GM19395 (cell line): Measurements from ENCODE around the gene USP47.
"Not testable (repeated sequence)": the region's sequence is repeated elsewhere in the genome, so short reads cannot be mapped to it uniquely, and the experiment has no call there.

Experiments used
- ATAC-seq: cut with Tn5 transposase; IDR thresholded peaks from one replicate; pipeline ENCODE4 v1.9.1; 2021; ENCODE audit warnings: mild to moderate bottlenecking, moderate library complexity; ENCODE audit not compliant: unreplicated experiment

Gene USP47

GRCh38 chr11:11821899-11822298 is 19.9 kb upstream of the USP47 start:
- ATAC-seq, result no peak

GRCh38 chr11:11822946-11823345 is 18.8 kb upstream of the USP47 start:
- ATAC-seq, result no peak

- ATAC-seq, result no peak
Observed at GRCh38 chr11:11826260-11826659, 15.5 kb upstream of the USP47 start.

DNA sequence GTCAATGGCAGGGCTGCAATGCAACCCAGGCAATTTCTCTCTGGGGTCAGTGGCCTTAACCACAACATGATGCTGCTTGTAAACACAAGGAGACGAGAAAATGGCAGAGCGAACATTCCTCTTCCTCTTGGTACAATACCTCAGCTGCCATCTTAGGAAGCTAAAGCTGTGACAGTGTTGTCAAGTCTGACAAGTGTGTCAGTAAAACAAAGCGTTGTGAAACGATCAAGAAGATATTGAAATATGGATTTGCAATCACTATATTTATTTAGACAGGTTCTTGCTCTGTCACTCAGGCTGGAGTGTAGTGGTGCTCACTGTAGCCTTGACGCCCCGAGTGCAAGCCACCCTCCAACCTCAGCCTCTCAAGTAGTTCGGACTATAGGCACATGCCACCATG is 14.5 kb upstream of the USP47 start:
- no peak for ATAC-seq

DNA sequence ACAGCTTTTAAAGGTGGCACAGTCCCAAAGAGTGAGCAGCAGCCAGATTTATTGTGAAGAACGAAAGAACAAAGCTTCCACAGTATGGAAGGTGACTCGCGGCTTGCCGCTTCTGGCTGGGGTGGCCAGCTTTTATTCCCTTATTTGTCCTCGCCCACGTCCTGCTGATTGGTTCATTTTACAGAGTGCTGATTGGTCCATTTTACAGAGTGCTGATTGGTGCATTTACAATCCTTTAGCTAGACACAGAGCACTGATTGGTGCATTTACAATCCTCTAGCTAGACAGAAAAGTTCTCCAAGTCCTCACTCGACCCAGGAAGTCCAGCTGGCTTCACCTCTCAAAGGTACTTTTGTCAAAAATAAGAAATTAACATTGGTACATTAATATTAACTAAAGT is 10.4 kb upstream of the USP47 start:
- ATAC-seq, result not testable (repeated sequence)

DNA sequence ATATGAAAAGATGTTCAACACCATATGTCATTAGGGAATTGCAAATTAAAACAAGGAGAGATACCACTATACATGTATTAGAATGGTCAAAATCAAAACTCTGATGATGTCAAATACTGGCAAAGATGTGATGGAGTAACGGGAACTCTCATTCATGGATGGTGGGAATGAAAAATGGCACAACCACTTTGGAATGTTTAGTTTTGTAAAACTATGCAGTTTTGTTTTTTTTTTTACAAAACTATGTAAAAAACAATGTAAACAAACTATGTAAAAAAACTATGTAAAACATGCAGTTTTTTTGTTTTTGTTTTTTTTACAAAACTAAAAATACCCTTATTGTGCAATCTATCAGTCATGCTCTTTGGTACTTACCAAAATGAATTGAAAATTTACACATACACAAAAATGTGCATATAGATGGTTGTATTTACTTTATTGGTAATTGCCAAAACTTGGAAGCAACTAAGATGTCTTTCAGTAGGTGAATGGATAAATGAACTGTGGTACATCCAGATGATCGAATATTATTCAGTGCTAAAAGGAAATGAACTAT is 5.0 kb upstream of the USP47 start:
- ATAC-seq, result no peak

DNA sequence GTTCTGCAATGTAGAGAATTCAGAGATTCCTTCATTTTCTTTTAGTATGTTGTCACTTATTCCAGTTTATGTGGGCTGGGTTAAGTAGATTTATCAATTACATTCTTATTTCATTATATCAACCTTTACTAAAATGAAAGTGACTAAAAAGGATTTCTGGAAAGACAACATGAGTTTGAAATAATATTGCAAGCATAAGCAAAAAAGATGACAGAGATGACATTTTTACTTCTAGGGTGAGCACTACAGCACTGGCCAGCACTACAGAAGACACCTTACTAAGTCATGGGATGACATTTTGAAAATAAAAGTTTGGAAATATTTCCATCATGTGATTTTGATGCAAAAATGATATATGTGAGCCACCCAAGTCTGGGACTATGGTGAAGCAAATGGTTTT is 2.1 kb upstream of the USP47 start:
- ATAC-seq, result no peak

DNA sequence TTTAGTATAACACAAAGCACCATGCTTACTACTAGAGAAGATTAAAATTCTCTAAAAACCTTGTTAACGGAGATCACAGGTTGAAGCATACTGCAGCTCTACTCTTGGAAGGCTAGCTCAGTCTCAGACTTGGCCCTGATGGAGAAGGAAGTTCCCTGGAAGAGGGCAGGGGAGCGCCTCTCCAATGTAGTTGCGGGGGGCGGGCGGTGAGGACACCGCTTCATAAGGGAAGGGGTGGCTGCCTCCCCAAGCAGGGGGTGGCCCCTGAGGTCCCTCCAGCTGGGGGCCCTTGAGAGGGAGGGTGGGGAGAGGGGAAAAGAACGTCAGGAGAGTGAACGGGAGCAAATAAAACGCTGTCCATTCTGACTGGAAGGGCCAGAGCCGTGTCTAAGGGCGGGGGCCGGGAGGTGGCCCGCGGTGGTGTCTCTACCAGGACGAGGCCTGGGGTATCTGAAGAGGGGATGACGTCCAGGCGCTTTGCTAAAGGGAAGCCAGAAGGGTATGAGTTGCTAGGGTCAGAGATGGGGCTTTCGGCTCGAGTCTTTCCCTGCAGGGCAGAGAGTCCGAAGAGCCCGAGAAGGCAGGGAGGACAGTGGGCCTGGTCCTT is 553 bp upstream of the USP47 start:
- peak; percentile 43 for ATAC-seq

DNA sequence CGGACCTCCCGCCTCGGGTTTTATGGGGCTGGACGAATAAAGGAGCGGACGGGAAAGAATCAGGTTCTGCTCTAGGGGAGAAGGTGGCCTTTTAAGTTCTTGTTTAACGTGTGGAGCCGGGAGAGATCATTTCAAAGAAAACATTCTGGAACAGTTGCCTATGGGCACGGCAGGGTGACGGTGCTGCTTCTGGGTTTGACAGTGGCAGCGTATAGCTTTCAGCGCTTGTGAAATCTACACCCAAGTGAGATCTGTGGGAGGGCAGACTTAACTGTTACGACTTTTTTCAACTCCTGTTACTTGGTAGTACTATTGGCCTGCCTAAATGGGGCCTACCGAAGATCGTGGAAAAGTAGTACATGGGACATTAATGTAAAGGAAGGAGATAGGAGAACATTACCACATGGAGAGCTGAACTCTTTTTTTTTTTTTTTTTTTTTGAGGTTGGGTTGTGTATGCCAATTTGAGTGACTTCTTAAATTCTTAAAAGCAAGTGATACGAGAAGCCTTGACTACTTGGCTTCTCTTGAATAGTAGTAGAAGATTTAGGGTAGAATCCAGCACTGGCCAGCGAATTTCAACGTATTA is 743 bp downstream of the USP47 start:
- ATAC-seq, result peak; percentile 43

DNA sequence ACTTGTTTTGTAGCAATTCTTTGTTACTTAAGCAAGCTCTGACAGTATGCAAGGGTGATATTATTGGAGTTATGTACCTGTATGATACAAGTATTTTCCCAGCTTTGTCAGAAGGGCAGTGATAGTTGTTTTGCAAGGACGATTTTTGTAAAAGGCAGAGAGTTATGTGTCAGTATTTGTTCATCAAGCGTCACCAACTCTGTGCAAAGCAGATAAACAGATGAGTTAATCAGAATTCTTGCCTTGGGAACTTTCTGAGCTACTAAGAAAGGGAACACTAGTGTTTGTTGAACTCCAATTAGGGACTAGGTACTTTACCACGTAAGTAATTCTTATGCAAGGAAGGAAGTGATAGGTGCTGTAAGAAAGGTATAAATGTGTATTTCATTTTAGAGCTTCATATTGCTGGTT is 1.4 kb downstream of the USP47 start:
- ATAC-seq, result no peak

DNA sequence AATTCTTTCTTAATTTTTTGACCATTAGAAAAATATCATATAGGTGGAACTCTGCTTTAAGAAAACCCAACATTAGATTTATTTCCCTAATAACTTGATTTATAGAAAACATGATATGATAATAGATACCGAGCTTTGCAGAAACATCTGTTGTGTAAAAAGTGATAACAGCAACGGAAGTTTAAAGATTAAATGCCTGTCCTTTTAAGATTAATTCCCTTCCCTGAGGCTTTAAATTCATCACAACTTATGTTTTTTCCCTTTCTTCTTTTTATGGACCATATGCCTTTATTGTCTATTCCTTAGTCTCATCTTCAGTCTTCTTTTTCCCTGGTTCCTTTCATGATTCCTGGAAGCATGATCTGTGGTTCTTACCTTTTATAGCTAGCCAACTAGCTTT is 1.9 kb downstream of the USP47 start:
- ATAC-seq, result no peak

- no peak for ATAC-seq
Observed at GRCh38 chr11:11844272-11844671, 2.5 kb downstream of the USP47 start.

GRCh38 chr11:11845071-11845470 is 3.3 kb downstream of the USP47 start:
- no peak for ATAC-seq

GRCh38 chr11:11845551-11845950 is 3.8 kb downstream of the USP47 start:
- no peak for ATAC-seq

DNA sequence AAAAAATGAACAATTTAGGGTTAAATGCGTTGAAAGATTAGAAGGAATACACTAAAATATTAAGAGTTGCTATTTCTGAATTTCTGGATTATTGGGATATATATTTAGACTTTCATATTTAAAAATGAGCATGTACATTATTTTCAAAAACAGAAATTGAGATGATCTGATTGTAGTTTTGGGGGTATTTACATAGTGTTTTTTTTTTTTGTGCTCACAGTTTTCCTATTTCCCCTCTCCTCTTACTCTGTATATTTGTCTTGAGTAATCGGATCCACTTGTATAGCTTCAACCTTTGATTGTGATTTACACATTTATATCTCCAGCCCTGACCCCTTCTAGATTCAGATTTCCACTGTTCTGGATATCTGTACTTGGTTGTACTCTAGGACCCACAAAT is 5.3 kb downstream of the USP47 start:
- no peak for ATAC-seq

DNA sequence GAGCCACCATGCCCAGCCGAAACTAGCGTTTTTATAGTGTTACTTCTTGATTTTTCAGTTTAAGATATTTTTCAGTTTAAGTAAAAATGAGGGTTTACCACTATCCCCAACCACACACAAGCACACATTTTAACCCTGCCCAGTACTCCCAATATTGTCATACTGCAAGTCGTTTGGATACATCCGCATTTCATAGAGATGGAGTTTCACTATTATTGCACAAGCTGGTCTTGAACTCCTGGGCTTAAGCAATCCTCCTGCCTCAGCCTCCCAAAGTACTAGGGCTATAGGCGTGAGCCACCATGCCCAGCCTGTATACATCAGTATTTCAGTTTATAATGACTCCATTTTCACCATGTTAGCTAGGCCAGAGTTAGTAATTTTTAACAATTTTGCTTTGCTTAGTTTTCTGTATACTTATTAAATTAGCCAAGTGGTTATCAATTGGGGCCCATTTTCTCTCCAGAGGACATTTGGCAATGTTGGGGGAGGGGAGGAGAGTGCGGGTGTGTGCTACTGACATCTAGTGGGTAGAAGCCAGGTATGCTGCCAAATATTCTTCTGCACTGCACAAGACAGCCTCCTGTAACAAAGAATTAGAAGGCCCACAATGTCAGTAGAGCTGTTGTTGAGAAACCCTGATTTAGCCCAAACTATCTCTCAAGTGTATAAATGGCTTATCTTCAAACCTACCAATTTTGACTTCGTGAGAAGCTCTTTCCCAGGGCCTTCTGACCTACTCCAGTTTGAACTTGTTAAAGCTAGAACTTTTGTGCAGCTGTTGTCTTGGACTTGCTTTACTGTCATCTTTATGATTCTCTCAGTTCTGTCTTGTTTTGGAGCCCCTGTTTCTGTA is 7.3 kb downstream of the USP47 start:
- ATAC-seq, result peak; percentile 76

DNA sequence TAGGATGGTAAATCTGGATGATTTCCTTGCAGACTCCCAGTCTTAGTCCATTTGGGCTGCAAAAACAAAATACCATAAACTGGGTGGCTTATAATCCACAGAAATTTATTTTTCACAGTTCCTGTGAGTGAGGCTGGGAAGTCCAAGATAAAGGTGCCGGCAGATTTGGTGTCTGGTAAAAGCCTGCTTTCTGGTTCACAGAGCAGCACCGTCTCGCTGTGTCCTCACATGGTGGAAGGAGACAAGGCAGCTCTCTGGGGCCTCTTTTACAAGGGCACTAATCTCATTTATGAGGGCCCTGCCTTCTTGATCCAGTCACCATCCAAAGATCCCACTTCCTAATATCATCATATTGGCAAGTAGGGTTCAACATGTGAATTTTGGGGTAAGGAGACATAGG is 8.9 kb downstream of the USP47 start:
- no peak for ATAC-seq

GRCh38 chr11:11856638-11857037 is 14.9 kb downstream of the USP47 start:
- ATAC-seq, result no peak

GRCh38 chr11:11857769-11858168 is 16.0 kb downstream of the USP47 start:
- no peak for ATAC-seq

GRCh38 chr11:11858676-11859075 is 16.9 kb downstream of the USP47 start:
- no peak for ATAC-seq

DNA sequence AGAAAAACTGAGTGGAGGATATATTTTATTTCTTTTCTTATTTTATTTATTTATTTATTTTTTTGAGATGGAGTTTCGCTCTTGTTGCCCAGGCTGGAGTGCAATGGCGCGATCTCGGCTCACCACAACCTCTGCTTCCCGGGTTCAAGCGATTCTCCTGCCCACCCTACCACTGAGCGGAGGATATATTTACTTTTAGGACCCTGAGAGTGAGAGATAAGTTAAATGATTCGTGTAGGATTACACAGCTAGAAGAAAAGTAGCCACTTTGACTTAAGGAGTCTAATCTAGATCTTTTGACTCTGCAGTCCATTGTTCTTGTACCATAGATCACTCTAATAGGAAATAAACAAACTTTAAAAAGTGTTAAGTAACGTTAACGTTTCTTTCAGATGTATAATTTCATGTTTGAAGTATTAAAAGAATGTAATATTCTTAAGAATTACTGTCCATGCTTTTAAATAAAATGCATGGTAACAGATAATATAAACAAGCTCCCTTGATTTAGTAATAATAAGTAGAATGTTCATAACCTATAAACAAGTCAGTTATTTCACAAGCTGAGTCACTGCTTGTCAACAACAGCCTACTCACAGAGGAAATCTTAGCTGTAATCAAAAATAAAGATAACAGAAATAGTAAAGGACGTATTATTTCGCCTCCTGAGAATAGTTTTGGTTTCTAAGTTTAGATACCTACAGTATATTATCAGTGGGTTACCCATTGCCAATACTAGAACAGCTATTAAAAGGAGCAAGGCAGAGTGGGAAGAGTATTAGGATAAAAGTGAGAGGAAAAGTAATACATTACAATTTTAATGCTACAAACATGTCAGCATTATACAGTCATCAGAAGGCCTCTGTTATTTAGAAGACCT is 18.6 kb downstream of the USP47 start:
- no peak for ATAC-seq
